Nephron progenitor cell (in vitro differentiated cells): ENCODE measurements around the gene CHMP1A.

Experiments
- DNase-seq: peaks from one replicate; pipeline ENCODE4 v3.0.0; 2021
- H3K27ac Mint-ChIP-seq: 2 replicates; pipeline ENCODE4 v1.8.0; 2021; ENCODE audit warnings: mild to moderate bottlenecking, moderate library complexity, mixed read lengths
- H3K27me3 Mint-ChIP-seq: 2 replicates; pipeline ENCODE4 v1.8.0; 2021; ENCODE audit warnings: mild to moderate bottlenecking, low read depth, mixed read lengths; ENCODE audit not compliant: poor library complexity
- H3K36me3 Mint-ChIP-seq: 2 replicates; pipeline ENCODE4 v1.8.0; 2021; ENCODE audit warnings: low read depth, mixed read lengths
- H3K4me1 Mint-ChIP-seq: 2 replicates; pipeline ENCODE4 v1.8.0; 2021; ENCODE audit warnings: mixed read lengths
- H3K4me3 Mint-ChIP-seq: 2 replicates; pipeline ENCODE4 v1.8.0; 2021; ENCODE audit warnings: mild to moderate bottlenecking, moderate library complexity, mixed read lengths
- H3K9me3 Mint-ChIP-seq: 2 replicates; pipeline ENCODE4 v1.8.0; 2021; ENCODE audit warnings: mild to moderate bottlenecking, moderate library complexity, mixed read lengths
- TF ChIP-seq, protein P1 (sequence below): fragments of 200-600 bp; sonication (generic); IDR thresholded peaks from 2 replicates; pipeline ENCODE4 v1.5.0; 2021; ENCODE audit warnings: antibody characterized with exemption

The CHMP1A gene

DNA sequence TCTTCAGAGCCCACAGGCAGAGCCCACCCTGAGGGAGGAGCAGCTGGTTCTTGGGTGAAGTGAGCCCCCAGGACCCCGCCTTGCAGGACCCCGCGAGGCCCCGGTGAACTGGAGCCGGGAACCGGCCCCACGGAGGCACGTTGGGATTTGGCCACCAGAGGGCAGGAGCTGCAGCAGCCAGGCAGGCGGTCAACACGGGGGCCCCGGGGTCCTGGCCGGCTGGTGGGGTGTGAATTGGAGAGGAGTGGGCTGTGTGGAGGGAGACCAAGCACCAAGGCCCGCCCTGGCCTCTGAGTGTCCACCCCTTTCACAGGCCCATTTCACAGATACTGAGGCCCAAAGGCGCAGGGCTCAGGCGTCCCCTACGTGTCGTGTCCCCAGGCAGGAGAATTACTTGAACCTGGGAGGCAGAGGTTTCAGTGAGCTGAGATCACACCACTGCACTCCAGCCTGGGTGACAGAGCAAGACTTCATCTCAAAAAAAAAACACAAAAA lies 41.9 kb downstream of the CHMP1A start:
- H3K9me3 Mint-ChIP-seq: no peaks in the 10 kb centered on the region
- no peaks in the 10 kb centered on the region for H3K36me3 Mint-ChIP-seq
- H3K4me1 Mint-ChIP-seq: peaks cover 49% of the 10 kb centered on the region
- H3K27ac Mint-ChIP-seq: no peak overlapping the region
- H3K27me3 Mint-ChIP-seq: peaks cover 5% of the 10 kb centered on the region
- TF ChIP-seq, protein P1, sequence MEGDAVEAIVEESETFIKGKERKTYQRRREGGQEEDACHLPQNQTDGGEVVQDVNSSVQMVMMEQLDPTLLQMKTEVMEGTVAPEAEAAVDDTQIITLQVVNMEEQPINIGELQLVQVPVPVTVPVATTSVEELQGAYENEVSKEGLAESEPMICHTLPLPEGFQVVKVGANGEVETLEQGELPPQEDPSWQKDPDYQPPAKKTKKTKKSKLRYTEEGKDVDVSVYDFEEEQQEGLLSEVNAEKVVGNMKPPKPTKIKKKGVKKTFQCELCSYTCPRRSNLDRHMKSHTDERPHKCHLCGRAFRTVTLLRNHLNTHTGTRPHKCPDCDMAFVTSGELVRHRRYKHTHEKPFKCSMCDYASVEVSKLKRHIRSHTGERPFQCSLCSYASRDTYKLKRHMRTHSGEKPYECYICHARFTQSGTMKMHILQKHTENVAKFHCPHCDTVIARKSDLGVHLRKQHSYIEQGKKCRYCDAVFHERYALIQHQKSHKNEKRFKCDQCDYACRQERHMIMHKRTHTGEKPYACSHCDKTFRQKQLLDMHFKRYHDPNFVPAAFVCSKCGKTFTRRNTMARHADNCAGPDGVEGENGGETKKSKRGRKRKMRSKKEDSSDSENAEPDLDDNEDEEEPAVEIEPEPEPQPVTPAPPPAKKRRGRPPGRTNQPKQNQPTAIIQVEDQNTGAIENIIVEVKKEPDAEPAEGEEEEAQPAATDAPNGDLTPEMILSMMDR: peak; percentile 67
- DNase-seq: peak; percentile 75
- no peak overlapping the region for H3K4me3 Mint-ChIP-seq

DNA sequence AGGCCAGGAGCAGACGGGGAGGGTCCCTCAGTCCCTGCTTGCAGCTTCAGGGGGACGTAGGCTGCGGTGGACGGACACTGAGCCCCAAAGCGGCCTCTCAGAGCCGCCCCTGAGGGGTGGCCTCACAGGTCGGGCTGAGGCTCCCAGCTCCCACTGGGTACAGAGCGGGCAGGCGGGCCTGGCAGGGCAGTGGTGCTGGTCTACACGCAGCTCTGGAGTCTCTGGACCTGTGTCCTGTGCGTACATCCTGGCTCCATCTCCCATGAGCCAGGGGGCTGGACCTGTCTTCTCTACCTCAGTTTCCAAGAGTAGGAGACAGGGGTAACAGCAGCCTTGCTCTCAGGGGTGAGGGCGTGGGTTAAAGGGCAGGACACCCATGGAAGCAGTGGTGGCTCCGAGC lies 42.3 kb downstream of the CHMP1A start:
- Mint-ChIP-seq H3K4me3 (no peak overlapping the region), H3K27me3 (peaks cover 1% of the 10 kb centered on the region), H3K36me3 (no peaks in the 10 kb centered on the region), H3K27ac (no peak overlapping the region), H3K9me3 (no peaks in the 10 kb centered on the region), H3K4me1 (peaks cover 47% of the 10 kb centered on the region)
- TF ChIP-seq, protein P1: no peak
- no peak for DNase-seq

DNA sequence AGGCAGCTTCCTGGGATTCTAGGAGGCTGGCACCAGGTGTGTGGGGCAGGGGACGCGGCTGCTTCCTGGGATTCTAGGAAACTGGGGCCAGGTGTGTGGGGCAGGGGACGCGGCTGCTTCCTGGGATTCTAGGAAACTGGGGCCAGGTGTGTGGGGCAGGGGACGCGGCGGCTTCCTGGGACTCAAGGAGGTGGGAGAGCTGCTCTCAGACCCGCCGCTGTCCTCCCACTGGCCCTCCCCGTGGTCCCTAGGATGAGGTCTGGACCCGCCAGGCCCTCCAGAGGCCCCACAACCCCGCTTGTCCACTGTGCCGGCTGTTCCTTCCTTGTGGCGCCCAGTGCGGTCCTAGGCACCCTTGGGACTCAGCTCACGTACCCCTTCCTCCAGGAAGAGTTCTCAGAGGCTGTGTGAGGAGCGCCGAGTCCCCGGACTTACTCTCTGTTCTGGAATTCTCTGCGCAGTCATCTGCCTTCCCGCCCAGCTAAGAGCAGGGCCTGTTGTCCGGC lies 43.5 kb downstream of the CHMP1A start:
- Mint-ChIP-seq H3K36me3 (no peaks in the 10 kb centered on the region), H3K27ac (no peak overlapping the region), H3K4me3 (no peak overlapping the region), H3K4me1 (peaks cover 49% of the 10 kb centered on the region), H3K27me3 (no peaks in the 10 kb centered on the region), H3K9me3 (no peaks in the 10 kb centered on the region)
- DNase-seq: no peak
- TF ChIP-seq, protein P1: no peak

DNA sequence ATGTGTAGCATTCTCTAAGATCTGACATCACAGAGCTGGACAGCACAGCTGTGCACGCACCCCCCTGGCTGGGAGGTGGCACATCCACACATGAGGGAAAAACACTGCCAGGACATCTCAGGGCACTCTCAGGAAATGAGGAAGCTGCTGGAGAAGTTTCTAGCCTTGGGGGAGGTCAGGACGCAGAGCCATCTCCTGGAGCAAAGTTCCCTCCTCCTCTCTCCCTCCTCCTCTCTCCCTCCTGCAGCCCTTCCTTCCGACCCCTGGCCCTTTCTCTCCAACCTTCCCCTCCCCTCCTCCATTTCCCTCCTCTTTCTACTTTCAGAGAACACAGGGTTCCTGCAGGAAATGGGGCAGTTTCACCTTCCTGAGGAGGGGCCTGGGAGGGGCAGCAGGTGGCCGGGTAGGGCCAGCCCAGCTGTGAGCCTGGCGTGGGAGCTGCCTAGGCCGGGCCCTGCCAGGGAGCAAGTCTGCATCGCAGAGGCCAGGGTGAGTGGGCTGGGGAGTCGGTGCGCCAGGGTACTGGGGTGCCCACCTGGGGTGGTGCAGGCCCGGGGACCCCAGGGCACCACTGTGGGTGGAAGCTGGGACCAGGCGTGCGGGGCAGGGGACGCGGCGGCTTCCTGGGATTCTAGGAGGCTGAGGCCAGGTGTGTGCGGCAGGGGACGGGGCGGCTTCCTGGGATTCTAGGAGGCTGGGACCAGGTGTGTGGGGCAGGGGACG lies 44.1 kb downstream of the CHMP1A start, which contains the start of gene DPEP1:
DPEP1 (plus strand) TSS at position 412 of the 723 bp plus-strand sequence. CDS start 16,769 bp downstream, outside the sequence.
- no peaks in the 10 kb centered on the region for H3K9me3 Mint-ChIP-seq
- H3K4me3 Mint-ChIP-seq: peak within 1 kb of the TSS; percentile 14
- no peaks in the 10 kb centered on the region for H3K36me3 Mint-ChIP-seq
- peak within 1 kb of the TSS; percentile 70 for H3K27ac Mint-ChIP-seq
- H3K4me1 Mint-ChIP-seq: peaks cover 52% of the 10 kb centered on the region
- DNase-seq: no peak
- H3K27me3 Mint-ChIP-seq: no peaks in the 10 kb centered on the region
- TF ChIP-seq, protein P1: no peak

DNA sequence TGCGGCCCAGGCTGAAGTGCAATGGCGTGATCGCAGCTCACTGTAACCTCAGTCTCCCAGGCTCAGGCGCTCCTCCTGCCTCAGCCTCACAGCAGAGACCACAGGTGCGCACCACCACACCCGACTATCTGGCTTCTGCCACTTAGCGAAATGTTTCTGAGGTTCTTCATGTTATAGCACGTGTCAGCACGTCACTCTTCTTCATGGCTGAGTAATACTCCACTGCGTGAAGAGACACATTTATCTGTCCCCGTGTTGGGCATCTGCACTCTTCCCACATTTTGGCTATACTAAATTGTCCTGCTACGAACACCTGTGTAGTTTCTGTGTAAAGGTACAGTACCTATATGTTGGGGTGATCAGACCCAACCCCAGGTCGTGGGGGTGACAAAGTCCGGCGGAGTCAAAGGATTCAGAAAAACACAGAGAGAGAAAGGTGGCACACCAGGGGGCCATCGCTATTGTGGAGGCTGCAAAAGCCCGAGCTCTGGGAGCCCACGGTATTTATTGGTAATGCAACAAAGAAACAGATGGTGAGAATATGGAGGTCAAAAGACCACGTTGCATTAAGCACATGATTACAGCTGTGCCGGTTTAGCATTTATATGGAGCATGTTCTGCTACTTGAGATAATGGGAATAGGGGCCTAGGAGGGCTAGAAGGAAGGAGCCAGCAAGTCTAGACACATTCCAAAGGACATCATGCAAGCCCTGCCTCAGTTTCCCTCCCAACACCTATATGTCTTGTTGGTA lies 44.9 kb downstream of the CHMP1A start:
- H3K36me3 Mint-ChIP-seq: no peaks in the 10 kb centered on the region

More for the DNA sequence above, 44.9 kb downstream of the CHMP1A start:
- Mint-ChIP-seq H3K27ac (no peak overlapping the region), H3K27me3 (no peaks in the 10 kb centered on the region), H3K9me3 (no peaks in the 10 kb centered on the region), H3K4me1 (peaks cover 58% of the 10 kb centered on the region), H3K4me3 (peak overlapping the region; percentile 14)
- no peak for DNase-seq
- TF ChIP-seq, protein P1: no peak
